VCaP (cell line): ENCODE measurements around the gene DPP9.
"Not testable (repeated sequence)": the region's sequence is repeated elsewhere in the genome, so short reads cannot be mapped to it uniquely, and the experiment has no call there.

Experiments
- H3K27ac ChIP-seq: fragments of 450-650 bp; 2 replicates; pipeline ENCODE4 v1.5.1; 2017
- TF ChIP-seq, protein P1 (sequence below): fragments of 450-650 bp; conservative IDR thresholded peaks from 2 replicates; pipeline ENCODE4 v1.5.1; 2017; ENCODE audit warnings: mild to moderate bottlenecking, moderate library complexity

The DPP9 gene

DNA sequence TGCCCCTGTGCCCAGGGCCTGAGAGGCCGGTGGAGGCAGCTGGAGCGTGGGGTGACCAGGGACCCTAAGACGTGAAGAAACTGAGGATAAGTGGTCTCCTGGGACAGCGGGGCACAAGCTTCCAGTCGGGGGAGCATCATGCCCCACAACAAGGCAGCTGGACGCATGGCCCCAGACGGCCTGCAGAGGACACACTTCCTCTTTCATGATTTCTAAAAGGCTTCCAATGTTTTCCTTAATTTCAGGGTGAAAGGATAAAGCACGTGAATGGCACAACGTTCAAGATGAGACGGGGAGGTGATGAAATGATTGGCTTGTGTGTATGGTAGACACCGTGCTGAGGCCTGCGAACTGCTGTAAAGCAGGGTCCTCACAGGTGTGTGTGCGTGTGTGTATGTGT, 33.3 kb downstream of the DPP9 start:
- TF ChIP-seq, protein P1, sequence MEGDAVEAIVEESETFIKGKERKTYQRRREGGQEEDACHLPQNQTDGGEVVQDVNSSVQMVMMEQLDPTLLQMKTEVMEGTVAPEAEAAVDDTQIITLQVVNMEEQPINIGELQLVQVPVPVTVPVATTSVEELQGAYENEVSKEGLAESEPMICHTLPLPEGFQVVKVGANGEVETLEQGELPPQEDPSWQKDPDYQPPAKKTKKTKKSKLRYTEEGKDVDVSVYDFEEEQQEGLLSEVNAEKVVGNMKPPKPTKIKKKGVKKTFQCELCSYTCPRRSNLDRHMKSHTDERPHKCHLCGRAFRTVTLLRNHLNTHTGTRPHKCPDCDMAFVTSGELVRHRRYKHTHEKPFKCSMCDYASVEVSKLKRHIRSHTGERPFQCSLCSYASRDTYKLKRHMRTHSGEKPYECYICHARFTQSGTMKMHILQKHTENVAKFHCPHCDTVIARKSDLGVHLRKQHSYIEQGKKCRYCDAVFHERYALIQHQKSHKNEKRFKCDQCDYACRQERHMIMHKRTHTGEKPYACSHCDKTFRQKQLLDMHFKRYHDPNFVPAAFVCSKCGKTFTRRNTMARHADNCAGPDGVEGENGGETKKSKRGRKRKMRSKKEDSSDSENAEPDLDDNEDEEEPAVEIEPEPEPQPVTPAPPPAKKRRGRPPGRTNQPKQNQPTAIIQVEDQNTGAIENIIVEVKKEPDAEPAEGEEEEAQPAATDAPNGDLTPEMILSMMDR: no peak
- no peak overlapping the region for H3K27ac ChIP-seq

DNA sequence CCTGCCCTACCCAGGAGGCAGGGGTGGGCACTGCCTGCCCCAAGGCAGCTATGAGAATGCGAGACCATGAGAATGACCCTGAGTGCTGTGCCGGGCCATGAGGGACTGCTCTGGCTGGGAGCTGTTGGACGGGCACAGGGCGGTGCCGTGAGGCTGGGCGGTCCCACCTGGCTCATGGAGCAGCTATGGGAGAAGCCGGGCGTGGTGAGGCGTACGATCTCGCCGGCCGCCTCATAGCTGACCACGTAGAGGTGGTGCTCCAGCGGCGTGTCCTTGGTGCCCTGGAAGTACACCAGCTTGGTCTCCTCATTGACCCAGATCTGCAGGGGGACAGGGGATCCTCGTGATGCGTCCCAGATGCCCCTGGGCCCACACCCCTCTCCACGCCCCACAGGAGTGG, 34.2 kb downstream of the DPP9 start:
- no peak overlapping the region for H3K27ac ChIP-seq
- TF ChIP-seq, protein P1: no peak

DNA sequence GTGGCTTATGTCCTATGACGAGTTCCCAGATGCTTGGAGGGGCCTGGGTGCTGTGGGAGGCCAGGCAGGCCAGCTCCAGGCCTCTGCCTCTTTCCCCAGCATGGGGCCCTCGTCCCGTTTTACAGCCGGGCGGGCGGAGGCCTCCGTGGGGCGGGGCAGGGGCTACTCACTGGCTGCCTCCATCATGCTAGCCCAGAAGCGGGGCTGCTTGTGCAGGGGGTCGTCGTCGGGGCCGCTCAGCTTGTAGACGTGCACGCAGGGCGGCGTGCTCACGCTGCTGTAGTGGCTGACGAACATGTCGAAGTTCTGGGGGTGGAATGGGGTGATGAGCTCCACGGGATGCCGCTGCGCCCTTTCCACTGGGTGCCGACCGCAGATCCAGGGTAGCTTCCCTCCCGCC, 35.1 kb downstream of the DPP9 start:
- H3K27ac ChIP-seq: no peak overlapping the region
- TF ChIP-seq, protein P1: no peak

DNA sequence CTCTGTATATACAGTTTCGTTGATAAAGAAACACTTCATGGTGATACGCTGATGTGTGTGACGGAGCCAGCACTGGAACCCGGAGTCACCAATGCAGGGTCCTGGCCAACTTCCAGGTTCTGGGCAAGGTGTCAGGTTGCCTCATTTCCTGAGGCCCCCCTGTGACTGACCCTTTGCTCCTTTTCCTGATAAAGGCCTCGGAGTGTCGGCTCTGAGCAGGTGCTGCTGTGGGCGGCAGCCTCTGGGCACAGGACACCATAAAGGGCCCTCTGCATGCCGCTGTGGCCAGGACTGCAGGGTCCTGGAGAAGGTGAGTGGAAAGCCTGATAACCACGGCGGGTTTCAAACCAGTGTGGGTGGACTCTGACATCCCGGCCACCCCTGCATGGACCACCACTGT, 36.2 kb downstream of the DPP9 start:
- TF ChIP-seq, protein P1: no peak
- H3K27ac ChIP-seq: no peak overlapping the region

DNA sequence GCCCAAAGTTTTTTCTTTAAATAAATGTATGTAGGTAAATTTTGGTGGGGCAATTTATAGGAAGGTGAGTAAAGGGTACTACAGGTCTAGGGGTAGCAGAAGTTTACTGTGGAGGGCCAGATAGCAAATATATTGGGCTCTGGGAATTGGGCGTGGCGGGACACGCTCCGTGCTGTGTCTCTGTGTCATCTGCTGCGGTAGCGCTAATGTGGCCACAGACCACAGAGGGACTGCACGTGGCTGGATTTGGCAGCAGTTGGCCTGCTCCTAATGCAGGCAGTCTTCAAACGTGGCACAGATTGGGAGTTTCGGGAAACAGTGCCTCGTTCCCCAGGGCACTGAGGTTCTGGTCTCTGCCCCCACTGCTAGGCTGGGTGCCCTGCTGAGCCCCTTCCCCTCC, 36.9 kb downstream of the DPP9 start:
- TF ChIP-seq, protein P1: no peak
- no peak overlapping the region for H3K27ac ChIP-seq

DNA sequence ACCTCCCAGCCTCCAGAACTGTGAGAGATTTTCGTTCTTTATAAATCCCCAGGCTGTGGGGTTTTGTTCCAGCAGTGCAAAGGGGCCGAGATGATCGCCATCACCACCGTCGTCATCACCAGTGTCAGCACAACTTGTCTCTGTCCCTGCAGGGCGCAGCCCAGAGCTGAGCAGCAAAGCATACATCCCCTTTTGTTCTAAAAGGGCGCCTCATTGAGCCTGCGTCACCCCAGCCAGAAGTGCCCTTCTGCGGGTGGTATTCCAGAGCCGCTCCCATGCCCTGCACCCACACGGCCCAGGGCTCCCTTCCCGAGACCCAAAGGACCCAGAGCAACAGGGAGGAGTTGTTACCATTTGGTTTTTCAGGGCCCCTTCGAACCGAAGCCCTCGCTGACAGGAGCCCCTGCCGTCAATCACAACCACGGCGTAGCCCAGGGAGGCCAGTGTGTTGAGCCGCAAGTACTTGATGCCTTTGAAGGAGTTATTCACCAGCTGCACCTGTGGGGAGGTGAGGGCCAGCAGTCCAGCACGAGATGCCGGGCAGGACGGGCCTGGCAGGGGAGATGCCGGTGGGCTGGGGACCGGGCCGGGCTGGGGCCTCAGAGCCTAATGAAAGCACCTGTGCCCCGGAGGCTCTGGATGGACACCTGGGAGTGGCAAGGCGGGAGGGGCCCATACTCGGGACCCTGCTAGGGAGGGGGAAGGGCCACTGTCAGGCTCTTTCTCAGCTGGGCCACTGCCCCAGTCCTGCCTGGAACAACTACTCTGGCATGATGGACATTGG, 39.1 kb downstream of the DPP9 start:
- TF ChIP-seq, protein P1: no peak
- no peak overlapping the region for H3K27ac ChIP-seq

DNA sequence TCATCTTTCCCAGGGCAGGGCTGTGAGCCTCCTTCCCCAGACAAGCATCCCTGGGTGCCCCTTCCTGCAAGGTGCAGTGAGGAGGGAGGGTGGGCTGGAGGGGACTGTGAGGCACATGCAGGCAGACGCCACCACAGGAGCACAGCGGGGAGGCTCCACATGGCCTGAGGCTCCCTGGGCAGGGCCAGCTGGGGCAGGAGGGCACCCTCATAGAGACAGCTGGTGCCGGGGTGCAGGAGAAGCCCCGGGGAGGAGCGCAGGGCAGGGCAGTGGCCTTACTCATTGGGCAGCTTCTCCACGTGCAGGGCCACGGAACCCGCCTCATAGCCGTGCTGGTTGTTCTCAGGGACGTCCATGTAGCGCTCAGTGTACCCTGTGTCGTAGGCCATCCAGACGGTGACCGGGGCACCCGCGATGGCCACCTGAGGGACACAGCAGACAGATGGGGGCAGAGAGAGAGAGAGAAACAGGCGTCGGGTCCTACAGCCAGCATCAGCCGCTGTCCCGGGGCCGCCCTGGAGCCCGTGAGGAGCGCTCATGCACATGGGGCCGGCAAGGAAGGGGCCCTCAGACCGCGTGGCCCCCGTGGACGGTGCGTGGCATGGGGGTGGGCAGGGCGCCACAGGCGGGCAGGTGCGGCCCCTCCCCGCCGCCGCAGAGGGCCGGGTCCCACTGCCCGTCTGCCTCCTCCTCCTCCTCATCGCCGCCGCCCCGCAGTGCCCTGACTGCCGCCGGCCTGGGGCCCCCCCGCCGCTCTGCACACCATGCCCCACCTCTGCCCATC, 41.0 kb downstream of the DPP9 start:
- TF ChIP-seq, protein P1: no peak
- H3K27ac ChIP-seq: no peak overlapping the region

DNA sequence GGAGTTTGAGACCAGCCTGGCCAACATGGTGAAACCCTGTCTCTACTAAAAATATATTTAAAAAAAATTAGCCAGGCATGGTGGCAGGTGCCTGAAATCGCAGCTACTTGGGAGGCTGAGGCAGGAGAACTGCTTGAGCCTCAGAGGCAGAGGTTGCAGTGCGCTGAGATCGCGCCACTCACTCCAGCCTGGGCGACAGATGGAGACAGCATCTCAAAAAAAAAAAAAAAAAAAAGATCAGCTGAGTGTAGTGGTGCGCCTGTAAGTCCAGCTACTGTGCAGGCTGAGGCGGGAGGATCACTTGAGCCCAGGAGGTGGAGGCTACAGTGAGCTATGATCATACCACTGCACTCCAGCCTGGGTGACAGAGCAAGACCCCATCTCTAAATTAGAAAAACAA, 43.6 kb downstream of the DPP9 start:
- H3K27ac ChIP-seq: not testable (repeated sequence)
